Activated naive CD4-positive, alpha-beta T cell treated with anti-CD3 and anti-CD28 coated beads, Interleukin-2, amount 10 ng/mL, durations not matched to agents 7 days and 5 days (primary cell): Measurements from ENCODE around the gene LITAF.
A peak's percentile ranks its signal among the peaks of the same experiment; 100 is the strongest.
"Not testable (repeated sequence)": the region's sequence is repeated elsewhere in the genome, so short reads cannot be mapped to it uniquely, and the experiment has no call there.

Experiments used
- CTCF ChIA-PET: fragments of 350-600 bp; sonication (Branson Sonifier 250); formaldehyde crosslinking; loops from one replicate; lab custom pipeline; 2021; ENCODE audit warnings: antibody characterized with exemption; lab: Charles Lee
- DNase-seq: peaks from one replicate; pipeline ENCODE4 v3.0.0-alpha.2; 2020
- H3K27ac Mint-ChIP-seq: one replicate; pipeline ENCODE4 v1.8.0; 2021; ENCODE audit warnings: mild to moderate bottlenecking, moderate library complexity, mixed read lengths
- H3K27me3 Mint-ChIP-seq: one replicate; pipeline ENCODE4 v1.8.0; 2021; ENCODE audit warnings: mild to moderate bottlenecking, mixed read lengths
- H3K36me3 Mint-ChIP-seq: one replicate; pipeline ENCODE4 v1.8.0; 2021; ENCODE audit warnings: mixed read lengths
- H3K4me1 Mint-ChIP-seq: one replicate; pipeline ENCODE4 v1.8.0; 2021; ENCODE audit warnings: mixed read lengths
- H3K4me3 Mint-ChIP-seq: one replicate; pipeline ENCODE4 v1.8.0; 2021; ENCODE audit warnings: mild to moderate bottlenecking, moderate library complexity, mixed read lengths
- H3K9me3 Mint-ChIP-seq: one replicate; pipeline ENCODE4 v1.8.0; 2021; ENCODE audit warnings: mixed read lengths

LITAF gene

GRCh38 chr16:11511801-11512200 lies 74.9 kb downstream of the LITAF start:
- Mint-ChIP-seq H3K9me3 (no peaks in the 10 kb centered on the region), H3K27ac (peak overlapping the region; percentile 50)
- CTCF ChIA-PET: no interaction called here

GRCh38 chr16:11511328-11511727 lies 75.4 kb downstream of the LITAF start:
- Mint-ChIP-seq H3K4me3 (no peak overlapping the region), H3K4me1 (no peaks in the 10 kb centered on the region), H3K9me3 (no peaks in the 10 kb centered on the region), H3K36me3 (no peaks in the 10 kb centered on the region), H3K27ac (no peak overlapping the region), H3K27me3 (peaks cover 9% of the 10 kb centered on the region)
- no peak for DNase-seq
- CTCF ChIA-PET: no interaction called here

More at GRCh38 chr16:11511801-11512200, 74.9 kb downstream of the LITAF start:
- no peak for DNase-seq
- H3K4me1 Mint-ChIP-seq: no peaks in the 10 kb centered on the region
- H3K4me3 Mint-ChIP-seq: no peak overlapping the region
- peaks cover 7% of the 10 kb centered on the region for H3K27me3 Mint-ChIP-seq
- no peaks in the 10 kb centered on the region for H3K36me3 Mint-ChIP-seq

- Mint-ChIP-seq H3K27me3 (peaks cover 9% of the 10 kb centered on the region), H3K4me1 (no peaks in the 10 kb centered on the region), H3K4me3 (no peak overlapping the region), H3K36me3 (no peaks in the 10 kb centered on the region), H3K9me3 (no peaks in the 10 kb centered on the region), H3K27ac (no peak overlapping the region)
- CTCF ChIA-PET: no interaction called here
- DNase-seq: no peak
These were observed 76.3 kb downstream of the LITAF start for GRCh38 chr16:11510178-11510973.

GRCh38 chr16:11507991-11508390 lies 78.7 kb downstream of the LITAF start:
- H3K27ac Mint-ChIP-seq: no peak overlapping the region

GRCh38 chr16:11507350-11507749 lies 79.4 kb downstream of the LITAF start:
- H3K27ac Mint-ChIP-seq: no peak overlapping the region
- H3K9me3 Mint-ChIP-seq: no peaks in the 10 kb centered on the region
- H3K27me3 Mint-ChIP-seq: peaks cover 12% of the 10 kb centered on the region
- DNase-seq: no peak
- H3K4me3 Mint-ChIP-seq: no peak overlapping the region
- CTCF ChIA-PET: no interaction called here
- H3K36me3 Mint-ChIP-seq: no peaks in the 10 kb centered on the region
- no peaks in the 10 kb centered on the region for H3K4me1 Mint-ChIP-seq

More at GRCh38 chr16:11507991-11508390, 78.7 kb downstream of the LITAF start:
- Mint-ChIP-seq H3K9me3 (no peaks in the 10 kb centered on the region), H3K36me3 (no peaks in the 10 kb centered on the region), H3K4me3 (no peak overlapping the region), H3K27me3 (peaks cover 12% of the 10 kb centered on the region), H3K4me1 (no peaks in the 10 kb centered on the region)
- DNase-seq: no peak
- CTCF ChIA-PET: no interaction called here

- no peak overlapping the region for H3K4me3 Mint-ChIP-seq
- DNase-seq: no peak
- CTCF ChIA-PET: no interaction called here
These were observed 79.9 kb downstream of the LITAF start for GRCh38 chr16:11506741-11507305.

GRCh38 chr16:11504261-11504660 lies 82.5 kb downstream of the LITAF start:
- H3K36me3 Mint-ChIP-seq, DNase-seq, H3K9me3 Mint-ChIP-seq, H3K4me3 Mint-ChIP-seq, H3K4me1 Mint-ChIP-seq, H3K27ac Mint-ChIP-seq: not testable (repeated sequence)
- H3K27me3 Mint-ChIP-seq: peaks cover 12% of the 10 kb centered on the region
- CTCF ChIA-PET: interaction anchor here (0.7 kb wide), 1 partner anchor 377 kb away, joined by 4 read pairs; no protein-coding TSS in a partner anchor

More at GRCh38 chr16:11506741-11507305, 79.9 kb downstream of the LITAF start:
- Mint-ChIP-seq H3K36me3 (no peaks in the 10 kb centered on the region), H3K27me3 (peaks cover 12% of the 10 kb centered on the region), H3K9me3 (no peaks in the 10 kb centered on the region), H3K27ac (no peak overlapping the region), H3K4me1 (no peaks in the 10 kb centered on the region)

- no peaks in the 10 kb centered on the region for H3K36me3 Mint-ChIP-seq
- no peak overlapping the region for H3K27ac Mint-ChIP-seq
- H3K9me3 Mint-ChIP-seq: no peaks in the 10 kb centered on the region
- H3K4me1 Mint-ChIP-seq: peaks cover 3% of the 10 kb centered on the region
- CTCF ChIA-PET: no interaction called here
- H3K27me3 Mint-ChIP-seq: peaks cover 12% of the 10 kb centered on the region
- H3K4me3 Mint-ChIP-seq: no peak overlapping the region
- DNase-seq: no peak
These were observed 83.2 kb downstream of the LITAF start for GRCh38 chr16:11503566-11503965.

- Mint-ChIP-seq H3K27ac (no peak overlapping the region), H3K4me3 (no peak overlapping the region), H3K36me3 (no peaks in the 10 kb centered on the region), H3K4me1 (peaks cover 12% of the 10 kb centered on the region), H3K9me3 (no peaks in the 10 kb centered on the region), H3K27me3 (peaks cover 12% of the 10 kb centered on the region)
- CTCF ChIA-PET: no interaction called here
- DNase-seq: no peak
These were observed 84.5 kb downstream of the LITAF start for GRCh38 chr16:11502239-11502638.

GRCh38 chr16:11501632-11502031 lies 85.1 kb downstream of the LITAF start:
- DNase-seq: no peak
- Mint-ChIP-seq H3K36me3 (no peaks in the 10 kb centered on the region), H3K9me3 (no peaks in the 10 kb centered on the region), H3K27me3 (peaks cover 11% of the 10 kb centered on the region), H3K4me3 (no peak overlapping the region), H3K4me1 (peaks cover 18% of the 10 kb centered on the region), H3K27ac (no peak overlapping the region)
- CTCF ChIA-PET: no interaction called here

- H3K36me3 Mint-ChIP-seq: no peaks in the 10 kb centered on the region
- CTCF ChIA-PET: no interaction called here
- H3K27ac Mint-ChIP-seq: no peak overlapping the region
- no peak overlapping the region for H3K4me3 Mint-ChIP-seq
- peaks cover 26% of the 10 kb centered on the region for H3K4me1 Mint-ChIP-seq
- DNase-seq: no peak
- H3K27me3 Mint-ChIP-seq: peaks cover 8% of the 10 kb centered on the region
- no peaks in the 10 kb centered on the region for H3K9me3 Mint-ChIP-seq
These were observed 85.9 kb downstream of the LITAF start for GRCh38 chr16:11500700-11501346.

- H3K27me3 Mint-ChIP-seq: peaks cover 8% of the 10 kb centered on the region
- H3K27ac Mint-ChIP-seq: peak overlapping the region; percentile 52
- DNase-seq: no peak
- H3K4me3 Mint-ChIP-seq: no peak overlapping the region
- H3K36me3 Mint-ChIP-seq: no peaks in the 10 kb centered on the region
- CTCF ChIA-PET: interaction anchor here (0.9 kb wide), 1 partner anchor 92 kb away, joined by 3 read pairs; no protein-coding TSS in a partner anchor
- H3K9me3 Mint-ChIP-seq: no peaks in the 10 kb centered on the region
- peaks cover 38% of the 10 kb centered on the region for H3K4me1 Mint-ChIP-seq
These were observed 87.2 kb downstream of the LITAF start for GRCh38 chr16:11499295-11500089.

GRCh38 chr16:11498683-11499082 lies 88.0 kb downstream of the LITAF start:
- CTCF ChIA-PET: no interaction called here
- Mint-ChIP-seq H3K27ac (no peak overlapping the region), H3K36me3 (no peaks in the 10 kb centered on the region), H3K9me3 (no peaks in the 10 kb centered on the region), H3K4me1 (peaks cover 39% of the 10 kb centered on the region), H3K4me3 (no peak overlapping the region), H3K27me3 (peaks cover under 1% of the 10 kb centered on the region)
- DNase-seq: no peak

GRCh38 chr16:11497851-11498289 lies 88.8 kb downstream of the LITAF start:
- Mint-ChIP-seq H3K27ac (no peak overlapping the region), H3K36me3 (no peaks in the 10 kb centered on the region), H3K27me3 (no peaks in the 10 kb centered on the region), H3K4me3 (no peak overlapping the region), H3K9me3 (peaks cover under 1% of the 10 kb centered on the region), H3K4me1 (peaks cover 43% of the 10 kb centered on the region)
- CTCF ChIA-PET: no interaction called here
- no peak for DNase-seq
